ENCODE data around the gene FAM174C.

The FAM174C gene

DNA sequence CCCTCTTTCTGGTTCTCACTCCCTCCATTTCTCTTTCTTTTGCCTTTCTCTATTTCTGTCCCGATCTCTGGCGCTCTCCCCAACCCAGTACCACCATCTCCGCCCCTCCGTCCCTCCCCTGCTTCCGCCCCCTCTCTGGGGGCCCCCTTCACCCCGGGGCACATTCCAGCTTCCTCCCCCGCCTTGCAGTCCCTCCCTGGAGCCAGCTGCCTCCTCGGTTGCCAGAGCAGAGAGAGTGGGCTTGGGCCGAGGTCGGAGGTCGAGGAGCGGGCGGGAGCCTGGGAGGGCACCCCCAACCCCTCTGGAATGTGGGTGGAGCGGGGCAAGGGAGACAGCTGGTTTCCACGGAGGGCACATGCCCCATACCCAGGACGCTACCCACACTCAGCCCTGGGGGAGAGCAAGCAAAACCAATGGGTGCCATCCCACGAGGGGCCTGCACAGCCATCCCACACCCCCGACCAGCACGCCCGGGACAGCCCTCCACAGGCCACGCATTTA, 12.7 kb upstream of the FAM174C start (continued):
- TF ChIP-seq ZSCAN4 (tag by site-specific recombination; IDR thresholded peaks at IDR 0.05) (no peak), ZNF677 (tag by site-specific recombination; IDR thresholded peaks at IDR 0.05) (no peak), ZNF585B (tag by site-specific recombination; IDR thresholded peaks at IDR 0.05) (no peak), BCL11A (tag by site-specific recombination; IDR thresholded peaks at IDR 0.05; ENCODE audit: low read depth) (0 out of 2 replicates have a peak, but pooled peaks have one; percentile 66), ZNF16 (tag by site-specific recombination; IDR thresholded peaks at IDR 0.05; ENCODE audit: low read depth) (no peak), ZNF521 (tag by site-specific recombination; IDR thresholded peaks at IDR 0.05) (no peak), ZFP69B (tag by site-specific recombination; IDR thresholded peaks at IDR 0.05) (no peak), EGR2 (tag by site-specific recombination; IDR thresholded peaks at IDR 0.05; ENCODE audit: low read depth) (peak; percentile 95), GLI2 (tag by site-specific recombination; IDR thresholded peaks at IDR 0.05; ENCODE audit: borderline replicate concordance, low read depth) (no peak), ZNF132 (tag by site-specific recombination; IDR thresholded peaks at IDR 0.05; ENCODE audit: borderline replicate concordance) (no peak), ZNF449 (tag by site-specific recombination; IDR thresholded peaks at IDR 0.05) (no peak), ZNF169 (tag by site-specific recombination; IDR thresholded peaks at IDR 0.05) (no peak), ZNF394 (tag by site-specific recombination; IDR thresholded peaks at IDR 0.05; ENCODE audit: borderline replicate concordance) (no peak), KLF10 (tag by site-specific recombination; IDR thresholded peaks at IDR 0.05) (no peak), ZBTB1 (tag by site-specific recombination; IDR thresholded peaks at IDR 0.05) (no peak), ZNF549 (tag by site-specific recombination; IDR thresholded peaks at IDR 0.05) (no peak), ZNF48 (tag by site-specific recombination; IDR thresholded peaks at IDR 0.05) (no peak), ZNF645 (tag by site-specific recombination; IDR thresholded peaks at IDR 0.05) (no peak), ZNF623 (tag by site-specific recombination; IDR thresholded peaks at IDR 0.05) (no peak), ZNF174 (tag by site-specific recombination; IDR thresholded peaks at IDR 0.05) (no peak), GLIS2 (tag by site-specific recombination; IDR thresholded peaks at IDR 0.05) (no peak; the same call in 1 of the 2 replicates), ZNF776 (tag by site-specific recombination; IDR thresholded peaks at IDR 0.05; ENCODE audit: borderline replicate concordance) (no peak), MYNN (tag by site-specific recombination; IDR thresholded peaks at IDR 0.05; ENCODE audit: borderline replicate concordance) (no peak), ZNF433 (tag by site-specific recombination; IDR thresholded peaks at IDR 0.05; ENCODE audit: low read depth) (no peak), OSR2 (tag by site-specific recombination; IDR thresholded peaks at IDR 0.05) (no peak), AEBP2 (tag by site-specific recombination; IDR thresholded peaks at IDR 0.05; ENCODE audit: borderline replicate concordance) (no peak), OVOL3 (tag by site-specific recombination; IDR thresholded peaks at IDR 0.05) (no peak), ZNF791 (tag by site-specific recombination; IDR thresholded peaks at IDR 0.05) (no peak), ZXDB (tag by site-specific recombination; IDR thresholded peaks at IDR 0.05) (no peak)
- TF ChIP-seq, protein P1, sequence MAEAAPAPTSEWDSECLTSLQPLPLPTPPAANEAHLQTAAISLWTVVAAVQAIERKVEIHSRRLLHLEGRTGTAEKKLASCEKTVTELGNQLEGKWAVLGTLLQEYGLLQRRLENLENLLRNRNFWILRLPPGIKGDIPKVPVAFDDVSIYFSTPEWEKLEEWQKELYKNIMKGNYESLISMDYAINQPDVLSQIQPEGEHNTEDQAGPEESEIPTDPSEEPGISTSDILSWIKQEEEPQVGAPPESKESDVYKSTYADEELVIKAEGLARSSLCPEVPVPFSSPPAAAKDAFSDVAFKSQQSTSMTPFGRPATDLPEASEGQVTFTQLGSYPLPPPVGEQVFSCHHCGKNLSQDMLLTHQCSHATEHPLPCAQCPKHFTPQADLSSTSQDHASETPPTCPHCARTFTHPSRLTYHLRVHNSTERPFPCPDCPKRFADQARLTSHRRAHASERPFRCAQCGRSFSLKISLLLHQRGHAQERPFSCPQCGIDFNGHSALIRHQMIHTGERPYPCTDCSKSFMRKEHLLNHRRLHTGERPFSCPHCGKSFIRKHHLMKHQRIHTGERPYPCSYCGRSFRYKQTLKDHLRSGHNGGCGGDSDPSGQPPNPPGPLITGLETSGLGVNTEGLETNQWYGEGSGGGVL (tag by site-specific recombination; IDR thresholded peaks at IDR 0.05): peak; percentile 70
- TF ChIP-seq, protein P2, sequence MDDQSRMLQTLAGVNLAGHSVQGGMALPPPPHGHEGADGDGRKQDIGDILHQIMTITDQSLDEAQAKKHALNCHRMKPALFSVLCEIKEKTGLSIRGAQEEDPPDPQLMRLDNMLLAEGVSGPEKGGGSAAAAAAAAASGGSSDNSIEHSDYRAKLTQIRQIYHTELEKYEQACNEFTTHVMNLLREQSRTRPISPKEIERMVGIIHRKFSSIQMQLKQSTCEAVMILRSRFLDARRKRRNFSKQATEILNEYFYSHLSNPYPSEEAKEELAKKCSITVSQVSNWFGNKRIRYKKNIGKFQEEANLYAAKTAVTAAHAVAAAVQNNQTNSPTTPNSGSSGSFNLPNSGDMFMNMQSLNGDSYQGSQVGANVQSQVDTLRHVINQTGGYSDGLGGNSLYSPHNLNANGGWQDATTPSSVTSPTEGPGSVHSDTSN (CRISPR knock-in tag; IDR thresholded peaks at IDR 0.05): no peak
- TF ChIP-seq, protein P3, sequence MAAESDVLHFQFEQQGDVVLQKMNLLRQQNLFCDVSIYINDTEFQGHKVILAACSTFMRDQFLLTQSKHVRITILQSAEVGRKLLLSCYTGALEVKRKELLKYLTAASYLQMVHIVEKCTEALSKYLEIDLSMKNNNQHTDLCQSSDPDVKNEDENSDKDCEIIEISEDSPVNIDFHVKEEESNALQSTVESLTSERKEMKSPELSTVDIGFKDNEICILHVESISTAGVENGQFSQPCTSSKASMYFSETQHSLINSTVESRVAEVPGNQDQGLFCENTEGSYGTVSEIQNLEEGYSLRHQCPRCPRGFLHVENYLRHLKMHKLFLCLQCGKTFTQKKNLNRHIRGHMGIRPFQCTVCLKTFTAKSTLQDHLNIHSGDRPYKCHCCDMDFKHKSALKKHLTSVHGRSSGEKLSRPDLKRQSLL (tag by site-specific recombination; IDR thresholded peaks at IDR 0.05): no peak
